Activated T-cell treated with anti-CD3 and anti-CD28 coated beads, Interleukin-2, amount 50 U/mL, for 4 hours (primary cell): ENCODE measurements around the gene TGFB2. TPM values are rescaled to one million over a fixed set of nuclear protein-coding genes. Genes with fewer than 3 reads are reported as not detected.

Experiments used
- ATAC-seq, 2 donors: fragments of 200-7000 bp; cut with Tn5 transposase; one replicate each; pipeline ENCODE4 v1.10.0; 2021
- DNase-seq: peaks from one replicate; pipeline ENCODE4 v3.0.0-alpha.2; 2020
- H3K27me3 Mint-ChIP-seq: one replicate; pipeline ENCODE4 v1.8.0; 2021; ENCODE audit warnings: low read depth, mixed read lengths
- H3K36me3 Mint-ChIP-seq: one replicate; pipeline ENCODE4 v1.8.0; 2022; ENCODE audit warnings: mixed read lengths; ENCODE audit not compliant: insufficient read depth
- H3K4me1 Mint-ChIP-seq: one replicate; pipeline ENCODE4 v1.8.0; 2021; ENCODE audit warnings: low read depth, mixed read lengths
- H3K4me3 Mint-ChIP-seq: one replicate; pipeline ENCODE4 v1.8.0; 2021; ENCODE audit warnings: mild to moderate bottlenecking, moderate library complexity, mixed read lengths
- H3K9me3 Mint-ChIP-seq: one replicate; pipeline ENCODE4 v1.8.0; 2021; ENCODE audit warnings: mixed read lengths
- total RNA-seq, 3 donors: library from RNA; stranded (reverse); gene quantifications; one replicate each; pipeline ENCODE4 v1.2.1, GENCODE V29; 2021

TGFB2 gene
- total RNA-seq, 3 donors from 2014 or later, result not detected

- ATAC-seq, result no peak
- H3K4me1 Mint-ChIP-seq, result no peaks in the 10 kb centered on the region
- no peaks in the 10 kb centered on the region for H3K9me3 Mint-ChIP-seq
- H3K4me3 Mint-ChIP-seq, result no peak overlapping the region
- no peak for DNase-seq
- no peaks in the 10 kb centered on the region for H3K27me3 Mint-ChIP-seq
- H3K36me3 Mint-ChIP-seq, result no peaks in the 10 kb centered on the region
Measured at GRCh38 chr1:218451415-218451814, 106.3 kb downstream of the TGFB2 start.

GRCh38 chr1:218454700-218455282 lies 109.7 kb downstream of the TGFB2 start:
- Mint-ChIP-seq H3K4me1 (no peaks in the 10 kb centered on the region), H3K36me3 (no peaks in the 10 kb centered on the region), H3K4me3 (no peak overlapping the region), H3K9me3 (no peaks in the 10 kb centered on the region), H3K27me3 (no peaks in the 10 kb centered on the region)
- no peak for ATAC-seq
- DNase-seq, result no peak

- Mint-ChIP-seq H3K4me3 (no peak overlapping the region), H3K4me1 (no peaks in the 10 kb centered on the region), H3K27me3 (no peaks in the 10 kb centered on the region), H3K36me3 (no peaks in the 10 kb centered on the region), H3K9me3 (no peaks in the 10 kb centered on the region)
- DNase-seq, result no peak
- ATAC-seq, result no peak
Measured at GRCh38 chr1:218456444-218456843, 111.3 kb downstream of the TGFB2 start.

GRCh38 chr1:218459450-218459849 lies 114.3 kb downstream of the TGFB2 start:
- no peaks in the 10 kb centered on the region for H3K27me3 Mint-ChIP-seq
- no peaks in the 10 kb centered on the region for H3K9me3 Mint-ChIP-seq
- H3K4me1 Mint-ChIP-seq, result no peaks in the 10 kb centered on the region
- H3K4me3 Mint-ChIP-seq, result no peak overlapping the region
- ATAC-seq, result no peak
- no peaks in the 10 kb centered on the region for H3K36me3 Mint-ChIP-seq
- no peak for DNase-seq

GRCh38 chr1:218459878-218460711 lies 115.0 kb downstream of the TGFB2 start:
- no peaks in the 10 kb centered on the region for H3K27me3 Mint-ChIP-seq
- ATAC-seq (no peak), DNase-seq (no peak)
- H3K4me1 Mint-ChIP-seq, result no peaks in the 10 kb centered on the region
- no peaks in the 10 kb centered on the region for H3K36me3 Mint-ChIP-seq
- no peaks in the 10 kb centered on the region for H3K9me3 Mint-ChIP-seq
- H3K4me3 Mint-ChIP-seq, result no peak overlapping the region

GRCh38 chr1:218461351-218461750 lies 116.2 kb downstream of the TGFB2 start:
- Mint-ChIP-seq H3K36me3 (no peaks in the 10 kb centered on the region), H3K4me1 (no peaks in the 10 kb centered on the region), H3K27me3 (no peaks in the 10 kb centered on the region), H3K9me3 (no peaks in the 10 kb centered on the region), H3K4me3 (no peak overlapping the region)
- DNase-seq (no peak), ATAC-seq (no peak)

GRCh38 chr1:218462116-218462515 lies 117.0 kb downstream of the TGFB2 start:
- Mint-ChIP-seq H3K27me3 (no peaks in the 10 kb centered on the region), H3K9me3 (no peaks in the 10 kb centered on the region), H3K36me3 (no peaks in the 10 kb centered on the region), H3K4me3 (no peak overlapping the region), H3K4me1 (no peaks in the 10 kb centered on the region)
- ATAC-seq (no peak), DNase-seq (no peak)

- Mint-ChIP-seq H3K36me3 (no peaks in the 10 kb centered on the region), H3K9me3 (no peaks in the 10 kb centered on the region), H3K27me3 (no peaks in the 10 kb centered on the region), H3K4me3 (no peak overlapping the region), H3K4me1 (no peaks in the 10 kb centered on the region)
- ATAC-seq (no peak), DNase-seq (no peak)
Measured at GRCh38 chr1:218462587-218462986, 117.5 kb downstream of the TGFB2 start.

- Mint-ChIP-seq H3K4me1 (no peaks in the 10 kb centered on the region), H3K36me3 (no peaks in the 10 kb centered on the region), H3K27me3 (no peaks in the 10 kb centered on the region), H3K9me3 (no peaks in the 10 kb centered on the region), H3K4me3 (no peak overlapping the region)
- no peak for ATAC-seq
- no peak for DNase-seq
Measured at GRCh38 chr1:218463194-218464156, 118.3 kb downstream of the TGFB2 start.

GRCh38 chr1:218464871-218465270 lies 119.7 kb downstream of the TGFB2 start:
- H3K9me3 Mint-ChIP-seq, result no peaks in the 10 kb centered on the region
- H3K36me3 Mint-ChIP-seq, result no peaks in the 10 kb centered on the region
- no peak overlapping the region for H3K4me3 Mint-ChIP-seq
- ATAC-seq (no peak), DNase-seq (no peak)
- H3K4me1 Mint-ChIP-seq, result no peaks in the 10 kb centered on the region
- H3K27me3 Mint-ChIP-seq, result no peaks in the 10 kb centered on the region

- H3K4me3 Mint-ChIP-seq, result no peak overlapping the region
- DNase-seq, result no peak
- H3K9me3 Mint-ChIP-seq, result no peaks in the 10 kb centered on the region
- no peaks in the 10 kb centered on the region for H3K4me1 Mint-ChIP-seq
- no peaks in the 10 kb centered on the region for H3K36me3 Mint-ChIP-seq
- no peak for ATAC-seq
- H3K27me3 Mint-ChIP-seq, result no peaks in the 10 kb centered on the region
Measured at GRCh38 chr1:218466341-218467010, 121.3 kb downstream of the TGFB2 start.

GRCh38 chr1:218467101-218468072 lies 122.3 kb downstream of the TGFB2 start:
- no peaks in the 10 kb centered on the region for H3K4me1 Mint-ChIP-seq
- H3K36me3 Mint-ChIP-seq, result no peaks in the 10 kb centered on the region
- no peak for ATAC-seq
- H3K27me3 Mint-ChIP-seq, result no peaks in the 10 kb centered on the region
- no peak overlapping the region for H3K4me3 Mint-ChIP-seq
- no peak for DNase-seq
- H3K9me3 Mint-ChIP-seq, result no peaks in the 10 kb centered on the region

- H3K4me3 Mint-ChIP-seq, result no peak overlapping the region
- DNase-seq (no peak), ATAC-seq (no peak)
- peaks cover 6% of the 10 kb centered on the region for H3K4me1 Mint-ChIP-seq
- no peaks in the 10 kb centered on the region for H3K27me3 Mint-ChIP-seq
- H3K9me3 Mint-ChIP-seq, result no peaks in the 10 kb centered on the region
- H3K36me3 Mint-ChIP-seq, result no peaks in the 10 kb centered on the region
Measured at GRCh38 chr1:218468711-218469110, 123.6 kb downstream of the TGFB2 start.
